Measurements from ENCODE around the gene ATM. TPM values are rescaled to one million over a fixed set of nuclear protein-coding genes. Genes with fewer than 3 reads are reported as not detected.

Gene ATM
- total and polyA plus RNA-seq, 3 experiments from 2014 or later, result 76.0 to 87.1 (median 77.1) TPM

GRCh38 chr11:108203075-108203474 is 19.8 kb upstream of the ATM start:
- no peaks in the 10 kb centered on the region for H3K27me3 ChIP-seq (ENCODE audit: insufficient read depth, low read length, poor library complexity, severe bottlenecking)
- DNase-seq, result no peak
- peaks cover 47% of the 10 kb centered on the region for H3K36me3 ChIP-seq (ENCODE audit: insufficient read depth, low read length)
- ChIA-PET POLR2A (no interaction called here), CTCF (no interaction called here)
- H3K9me3 Mint-ChIP-seq, result peaks cover 0 to 4% (median 2%) of the 10 kb centered on the region in 5 donors
- H3K27ac Mint-ChIP-seq, result peak overlapping the region in 6 of 8 donors; percentile 15 to 81 (median 54)
- no peak overlapping the region for H3K27ac ChIP-seq (ENCODE audit: low read depth, low read length)
- H3K27me3 Mint-ChIP-seq, result no peaks in the 10 kb centered on the region
- no peak overlapping the region for H3K4me3 ChIP-seq (ENCODE audit: low read length)
- peaks cover 51 to 82% (median 68%) of the 10 kb centered on the region in 3 donors for H3K4me1 Mint-ChIP-seq
- H3K4me1 ChIP-seq (ENCODE audit: insufficient read depth, low read length), result peaks cover 52% of the 10 kb centered on the region
- H3K4me3 Mint-ChIP-seq, result no peak overlapping the region
- H3K36me3 Mint-ChIP-seq, result peaks cover 19 to 81% (median 20%) of the 10 kb centered on the region in 3 donors
- H3K9me3 ChIP-seq (ENCODE audit: low read length), result peaks cover 6% of the 10 kb centered on the region

GRCh38 chr11:108204376-108204775 is 18.5 kb upstream of the ATM start:
- no peak for DNase-seq
- H3K36me3 Mint-ChIP-seq, result peaks cover 22 to 80% (median 29%) of the 10 kb centered on the region in 3 donors
- H3K27ac Mint-ChIP-seq, result peak overlapping the region in 1 of 8 donors; percentile 64
- ChIA-PET POLR2A (no interaction called here), CTCF (no interaction called here)
- Histone ChIP-seq H3K9me3 (ENCODE audit: low read length) (peaks cover 6% of the 10 kb centered on the region), H3K27ac (ENCODE audit: low read depth, low read length) (no peak overlapping the region), H3K36me3 (ENCODE audit: insufficient read depth, low read length) (peaks cover 54% of the 10 kb centered on the region), H3K4me1 (ENCODE audit: insufficient read depth, low read length) (peaks cover 43% of the 10 kb centered on the region), H3K27me3 (ENCODE audit: insufficient read depth, low read length, poor library complexity, severe bottlenecking) (no peaks in the 10 kb centered on the region), H3K4me3 (ENCODE audit: low read length) (no peak overlapping the region)
- peaks cover 53 to 77% (median 66%) of the 10 kb centered on the region in 3 donors for H3K4me1 Mint-ChIP-seq
- peaks cover 0 to 4% (median 2%) of the 10 kb centered on the region in 5 donors for H3K9me3 Mint-ChIP-seq
- H3K27me3 Mint-ChIP-seq, result no peaks in the 10 kb centered on the region
- no peak overlapping the region for H3K4me3 Mint-ChIP-seq

GRCh38 chr11:108204929-108205499 is 17.9 kb upstream of the ATM start:
- Mint-ChIP-seq H3K9me3 (peaks cover 0 to 4% (median 2%) of the 10 kb centered on the region in 5 donors), H3K36me3 (peaks cover 25 to 78% (median 29%) of the 10 kb centered on the region in 3 donors), H3K27me3 (no peaks in the 10 kb centered on the region), H3K4me1 (peaks cover 52 to 74% (median 66%) of the 10 kb centered on the region in 3 donors), H3K4me3 (no peak overlapping the region), H3K27ac (peak overlapping the region in 1 of 8 donors; percentile 75)
- peaks cover 6% of the 10 kb centered on the region for H3K9me3 ChIP-seq (ENCODE audit: low read length)
- ChIA-PET CTCF (no interaction called here), POLR2A (no interaction called here)
- peaks cover 38% of the 10 kb centered on the region for H3K4me1 ChIP-seq (ENCODE audit: insufficient read depth, low read length)
- H3K27me3 ChIP-seq (ENCODE audit: insufficient read depth, low read length, poor library complexity, severe bottlenecking), result no peaks in the 10 kb centered on the region
- DNase-seq, result no peak
- no peak overlapping the region for H3K4me3 ChIP-seq (ENCODE audit: low read length)
- no peak overlapping the region for H3K27ac ChIP-seq (ENCODE audit: low read depth, low read length)
- H3K36me3 ChIP-seq (ENCODE audit: insufficient read depth, low read length), result peaks cover 54% of the 10 kb centered on the region

GRCh38 chr11:108206171-108206570 is 16.7 kb upstream of the ATM start:
- Histone ChIP-seq H3K4me1 (ENCODE audit: insufficient read depth, low read length) (peaks cover 26% of the 10 kb centered on the region), H3K27me3 (ENCODE audit: insufficient read depth, low read length, poor library complexity, severe bottlenecking) (no peaks in the 10 kb centered on the region), H3K27ac (ENCODE audit: low read depth, low read length) (no peak overlapping the region), H3K4me3 (ENCODE audit: low read length) (no peak overlapping the region), H3K36me3 (ENCODE audit: insufficient read depth, low read length) (peaks cover 61% of the 10 kb centered on the region), H3K9me3 (ENCODE audit: low read length) (peaks cover 6% of the 10 kb centered on the region)
- Mint-ChIP-seq H3K36me3 (peaks cover 31 to 84% (median 37%) of the 10 kb centered on the region in 3 donors), H3K27me3 (no peaks in the 10 kb centered on the region), H3K4me3 (no peak overlapping the region), H3K27ac (peak overlapping the region in 1 of 8 donors; percentile 66), H3K4me1 (peaks cover 48 to 72% (median 64%) of the 10 kb centered on the region in 3 donors), H3K9me3 (peaks cover 0 to 4% (median 2%) of the 10 kb centered on the region in 5 donors)
- CTCF ChIA-PET, result no interaction called here
- POLR2A ChIA-PET, result interaction anchor here (0.8 kb wide), 1 partner anchor 17 kb away, joined by 3 read pairs; the partner anchor contains the start of gene ATM
- no peak for DNase-seq

- no peak overlapping the region for H3K4me3 ChIP-seq (ENCODE audit: low read length)
- ChIA-PET POLR2A (interaction anchor here (0.7 to 0.8 kb wide), 2 partner anchors 16 to 32 kb away, joined by 3 read pairs; partner anchors contain the start of gene ATM), CTCF (no interaction called here)
- peaks cover 31 to 91% (median 37%) of the 10 kb centered on the region in 3 donors for H3K36me3 Mint-ChIP-seq
- H3K27ac Mint-ChIP-seq, result peak overlapping the region in 2 of 8 donors; percentile 17 to 26
- H3K27me3 ChIP-seq (ENCODE audit: insufficient read depth, low read length, poor library complexity, severe bottlenecking), result no peaks in the 10 kb centered on the region
- peaks cover 66% of the 10 kb centered on the region for H3K36me3 ChIP-seq (ENCODE audit: insufficient read depth, low read length)
- H3K27ac ChIP-seq (ENCODE audit: low read depth, low read length), result no peak overlapping the region
- peaks cover 18% of the 10 kb centered on the region for H3K4me1 ChIP-seq (ENCODE audit: insufficient read depth, low read length)
- H3K9me3 ChIP-seq (ENCODE audit: low read length), result peaks cover 6% of the 10 kb centered on the region
- no peaks in the 10 kb centered on the region for H3K27me3 Mint-ChIP-seq
- peaks cover 52 to 72% (median 65%) of the 10 kb centered on the region in 3 donors for H3K4me1 Mint-ChIP-seq
- no peak for DNase-seq
- H3K4me3 Mint-ChIP-seq, result no peak overlapping the region
- peaks cover 0 to 4% (median 2%) of the 10 kb centered on the region in 5 donors for H3K9me3 Mint-ChIP-seq
Observed at GRCh38 chr11:108206969-108207682, 15.7 kb upstream of the ATM start.

- CTCF ChIA-PET, result no interaction called here
- H3K36me3 ChIP-seq (ENCODE audit: insufficient read depth, low read length), result peaks cover 66% of the 10 kb centered on the region
Observed at GRCh38 chr11:108207683-108208060, 15.2 kb upstream of the ATM start.

GRCh38 chr11:108210441-108210840 is 12.4 kb upstream of the ATM start:
- CTCF ChIA-PET, result interaction anchor here (0.7 kb wide), 1 partner anchor 13 kb away, joined by 3 read pairs; the partner anchor contains the start of gene ATM
- H3K36me3 Mint-ChIP-seq, result peaks cover 26 to 85% (median 28%) of the 10 kb centered on the region in 3 donors
- H3K36me3 ChIP-seq (ENCODE audit: insufficient read depth, low read length), result peaks cover 58% of the 10 kb centered on the region

More at GRCh38 chr11:108207683-108208060, 15.2 kb upstream of the ATM start:
- H3K4me3 Mint-ChIP-seq, result no peak overlapping the region
- H3K4me1 Mint-ChIP-seq, result peaks cover 55 to 71% (median 66%) of the 10 kb centered on the region in 3 donors
- H3K9me3 Mint-ChIP-seq, result peaks cover 0 to 4% (median 2%) of the 10 kb centered on the region in 5 donors
- Histone ChIP-seq H3K4me1 (ENCODE audit: insufficient read depth, low read length) (peaks cover 13% of the 10 kb centered on the region), H3K4me3 (ENCODE audit: low read length) (no peak overlapping the region), H3K27ac (ENCODE audit: low read depth, low read length) (no peak overlapping the region), H3K9me3 (ENCODE audit: low read length) (peaks cover 6% of the 10 kb centered on the region), H3K27me3 (ENCODE audit: insufficient read depth, low read length, poor library complexity, severe bottlenecking) (no peaks in the 10 kb centered on the region)
- DNase-seq, result no peak
- H3K36me3 Mint-ChIP-seq, result peaks cover 31 to 91% (median 37%) of the 10 kb centered on the region in 3 donors
- POLR2A ChIA-PET, result interaction anchor here (0.7 kb wide), 1 partner anchor 9 kb away, joined by 3 read pairs; no protein-coding TSS in a partner anchor
- no peak overlapping the region for H3K27ac Mint-ChIP-seq
- H3K27me3 Mint-ChIP-seq, result no peaks in the 10 kb centered on the region

GRCh38 chr11:108213784-108214183 is 9.1 kb upstream of the ATM start:
- peaks cover 11 to 68% (median 15%) of the 10 kb centered on the region in 3 donors for H3K36me3 Mint-ChIP-seq
- Histone ChIP-seq H3K27ac (ENCODE audit: low read depth, low read length) (no peak overlapping the region), H3K4me1 (ENCODE audit: insufficient read depth, low read length) (peaks cover 53% of the 10 kb centered on the region), H3K9me3 (ENCODE audit: low read length) (no peaks in the 10 kb centered on the region), H3K36me3 (ENCODE audit: insufficient read depth, low read length) (peaks cover 27% of the 10 kb centered on the region), H3K27me3 (ENCODE audit: insufficient read depth, low read length, poor library complexity, severe bottlenecking) (no peaks in the 10 kb centered on the region), H3K4me3 (ENCODE audit: low read length) (no peak overlapping the region)
- peak overlapping the region in 7 of 8 donors; percentile 3 to 59 (median 20) for H3K27ac Mint-ChIP-seq
- H3K9me3 Mint-ChIP-seq, result no peaks in the 10 kb centered on the region
- no peaks in the 10 kb centered on the region for H3K27me3 Mint-ChIP-seq
- DNase-seq, result no peak
- no peak overlapping the region for H3K4me3 Mint-ChIP-seq
- CTCF ChIA-PET, result interaction anchor here (1.2 kb wide), 1 partner anchor 104 kb away, joined by 3 read pairs; no protein-coding TSS in a partner anchor
- POLR2A ChIA-PET, result no interaction called here
- peaks cover 63 to 87% (median 82%) of the 10 kb centered on the region in 3 donors for H3K4me1 Mint-ChIP-seq

More at GRCh38 chr11:108210441-108210840, 12.4 kb upstream of the ATM start:
- H3K4me3 ChIP-seq (ENCODE audit: low read length), result no peak overlapping the region
- DNase-seq, result no peak
- H3K4me3 Mint-ChIP-seq, result peak overlapping the region in 3 of 7 donors; percentile 34 to 64 (median 38)
- H3K27me3 ChIP-seq (ENCODE audit: insufficient read depth, low read length, poor library complexity, severe bottlenecking), result no peaks in the 10 kb centered on the region
- POLR2A ChIA-PET, result no interaction called here
- no peaks in the 10 kb centered on the region for H3K27me3 Mint-ChIP-seq
- peaks cover 6% of the 10 kb centered on the region for H3K9me3 ChIP-seq (ENCODE audit: low read length)
- peak overlapping the region in 6 of 8 donors; percentile 11 to 80 (median 52) for H3K27ac Mint-ChIP-seq
- peaks cover 21% of the 10 kb centered on the region for H3K4me1 ChIP-seq (ENCODE audit: insufficient read depth, low read length)
- H3K9me3 Mint-ChIP-seq, result no peaks in the 10 kb centered on the region
- no peak overlapping the region for H3K27ac ChIP-seq (ENCODE audit: low read depth, low read length)
- H3K4me1 Mint-ChIP-seq, result peaks cover 51 to 71% (median 69%) of the 10 kb centered on the region in 3 donors
